Mesenchymal stem cell (in vitro differentiated cells and primary cell): ENCODE data around the gene CEP55.

Source experiments
- DNase-seq: peaks from one replicate; pipeline ENCODE4 v3.0.0-alpha.2; 2013
- H2AFZ ChIP-seq: one replicate; pipeline ENCODE4 v1.6.1; 2013; ENCODE audit warnings: low read depth, mild to moderate bottlenecking, control low read depth, inconsistent platforms, low read length, moderate library complexity
- H2AK5ac ChIP-seq: 2 replicates; pipeline ENCODE4 v1.6.1; 2013; ENCODE audit warnings: low read length, moderate library complexity, mild to moderate bottlenecking, inconsistent platforms; ENCODE audit not compliant: severe bottlenecking
- H2BK120ac ChIP-seq: one replicate; pipeline ENCODE4 v1.6.1; 2013; ENCODE audit warnings: low read depth, mild to moderate bottlenecking, inconsistent platforms, low read length, moderate library complexity
- H2BK12ac ChIP-seq, 2 experiments: one replicate each; pipeline ENCODE4 v1.6.1; 2013; ENCODE audit warnings: inconsistent platforms in 2 of 2, low read length in 2 of 2, mild to moderate bottlenecking in 2 of 2, moderate library complexity in 2 of 2, control low read depth in 1 of 2
- H2BK15ac ChIP-seq: one replicate; pipeline ENCODE4 v1.6.1; 2013; ENCODE audit warnings: mild to moderate bottlenecking, low read depth, inconsistent platforms; ENCODE audit not compliant: poor library complexity, severe bottlenecking
- H2BK5ac ChIP-seq: 2 replicates; pipeline ENCODE4 v1.6.1; 2013; ENCODE audit warnings: low read depth, mild to moderate bottlenecking, low read length, control low read depth, inconsistent platforms; ENCODE audit not compliant: poor library complexity, severe bottlenecking
- H3K14ac ChIP-seq, 2 experiments: one replicate each; pipeline ENCODE4 v1.6.1; 2013; ENCODE audit warnings: inconsistent platforms in 2 of 2, low read length in 2 of 2, control low read depth in 1 of 2, mild to moderate bottlenecking in 1 of 2, moderate library complexity in 1 of 2
- H3K18ac ChIP-seq, 2 experiments: one replicate each; pipeline ENCODE4 v1.6.1; 2013; ENCODE audit warnings: inconsistent platforms in 2 of 2, low read length in 2 of 2, control low read depth in 1 of 2, low read depth in 1 of 2, mild to moderate bottlenecking in 1 of 2
- H3K23ac ChIP-seq, 2 experiments: one replicate each; pipeline ENCODE4 v1.6.1; 2013; ENCODE audit warnings: inconsistent platforms in 2 of 2, low read length in 2 of 2, mild to moderate bottlenecking in 2 of 2, moderate library complexity in 2 of 2, control low read depth in 1 of 2
- H3K27ac ChIP-seq: 2 replicates; pipeline ENCODE4 v1.5.1; 2013; ENCODE audit warnings: mild to moderate bottlenecking, moderate library complexity, low read length, control low read depth, inconsistent platforms; ENCODE audit not compliant: poor library complexity, severe bottlenecking
- H3K27me3 ChIP-seq, 2 experiments: 2 replicates each; pipeline versions ENCODE4 v1.6.1 to v1.7.0; 2013; ENCODE audit warnings: low read length in 2 of 2, mild to moderate bottlenecking in 2 of 2, moderate library complexity in 2 of 2, control low read depth in 1 of 2, inconsistent platforms in 1 of 2; ENCODE audit not compliant: control insufficient read depth in 1 of 2, insufficient read depth in 1 of 2
- H3K36me3 ChIP-seq, 2 experiments: 2 replicates each; pipeline versions ENCODE4 v1.6.1 to v1.7.0; 2013; ENCODE audit warnings: low read length in 2 of 2, control low read depth in 1 of 2, inconsistent platforms in 1 of 2, low read depth in 1 of 2, mild to moderate bottlenecking in 1 of 2; ENCODE audit not compliant: insufficient read depth in 2 of 2, control insufficient read depth in 1 of 2
- H3K4ac ChIP-seq, 2 experiments: one replicate each; pipeline ENCODE4 v1.6.1; 2013; ENCODE audit warnings: inconsistent platforms in 2 of 2, low read length in 2 of 2, mild to moderate bottlenecking in 2 of 2, moderate library complexity in 2 of 2, control low read depth in 1 of 2, low read depth in 1 of 2
- H3K4me1 ChIP-seq: 2 replicates; pipeline ENCODE4 v1.6.1; 2013; ENCODE audit warnings: low read depth, low read length, control low read depth; ENCODE audit not compliant: control insufficient read depth, insufficient read depth
- H3K4me2 ChIP-seq: 2 replicates; pipeline ENCODE4 v1.6.1; 2013; ENCODE audit warnings: low read length, mild to moderate bottlenecking, inconsistent platforms; ENCODE audit not compliant: poor library complexity, severe bottlenecking
- H3K4me3 ChIP-seq, 2 experiments: 2 replicates each; pipeline versions ENCODE4 v1.5.1 to v1.7.0; 2013; ENCODE audit warnings: low read length in 2 of 2, mild to moderate bottlenecking in 2 of 2, control low read depth in 1 of 2, low read depth in 1 of 2; ENCODE audit not compliant: insufficient read depth in 1 of 2
- H3K79me1 ChIP-seq: replicated peaks from 2 replicates; pipeline ENCODE4 v1.6.1; 2013; ENCODE audit warnings: mild to moderate bottlenecking, control low read depth, low read length, inconsistent platforms; ENCODE audit not compliant: poor library complexity, severe bottlenecking
- H3K9ac ChIP-seq: 2 replicates; pipeline ENCODE4 v1.7.0; 2013; ENCODE audit warnings: mild to moderate bottlenecking, low read length, moderate library complexity
- H3K9me3 ChIP-seq: 2 replicates; pipeline ENCODE4 v1.7.0; 2013; ENCODE audit warnings: mild to moderate bottlenecking, low read length; ENCODE audit not compliant: control insufficient read depth
- H4K8ac ChIP-seq: one replicate; pipeline ENCODE4 v1.6.1; 2013; ENCODE audit warnings: inconsistent platforms, mild to moderate bottlenecking, low read length, moderate library complexity
- H4K91ac ChIP-seq: one replicate; pipeline ENCODE4 v1.6.1; 2013; ENCODE audit warnings: mild to moderate bottlenecking, low read length, inconsistent platforms
- WGBS: methylation state at CpG from one replicate; pipeline ENCODE4 v1.1.7; 2013; ENCODE audit warnings: mixed read lengths; 5-methylcytosine and 5-hydroxymethylcytosine counted together

CEP55 gene

GRCh38 chr10:93552780-93553179, 56.4 kb downstream of the CEP55 start:
- Histone ChIP-seq H3K27ac (no peak overlapping the region), H3K79me1 (no peaks in the 10 kb centered on the region), H3K14ac (no peak overlapping the region), H3K9me3 (no peaks in the 10 kb centered on the region), H3K4me3 (no peak overlapping the region), H3K9ac (no peak overlapping the region), H4K91ac (no peak overlapping the region), H2AK5ac (no peak overlapping the region), H3K36me3 (no peaks in the 10 kb centered on the region), H3K18ac (no peak overlapping the region), H3K4me2 (no peak overlapping the region), H3K4ac (no peak overlapping the region), H2AFZ (no peak overlapping the region), H2BK5ac (no peak overlapping the region), H2BK15ac (no peak overlapping the region), H2BK120ac (no peak overlapping the region), H3K4me1 (peaks cover 7% of the 10 kb centered on the region), H4K8ac (no peak overlapping the region), H3K27me3 (peaks cover 0 to 21% of the 10 kb centered on the region in 2 experiments), H2BK12ac (no peak overlapping the region), H3K23ac (no peak overlapping the region)
- WGBS, result 91% methylated on average over 1 of the region's 3 CpGs
- DNase-seq, result no peak

- Histone ChIP-seq H2AK5ac (no peak overlapping the region), H3K27me3 (peaks cover 0 to 22% of the 10 kb centered on the region in 2 experiments), H3K36me3 (no peaks in the 10 kb centered on the region), H3K4me1 (peaks cover 5% of the 10 kb centered on the region), H4K91ac (no peak overlapping the region), H3K4ac (no peak overlapping the region), H3K23ac (no peak overlapping the region), H4K8ac (no peak overlapping the region), H2BK5ac (no peak overlapping the region), H3K4me2 (no peak overlapping the region), H3K9me3 (no peaks in the 10 kb centered on the region), H2BK12ac (no peak overlapping the region), H2BK120ac (no peak overlapping the region), H3K14ac (no peak overlapping the region), H3K4me3 (no peak overlapping the region), H2AFZ (no peak overlapping the region), H3K79me1 (no peaks in the 10 kb centered on the region), H3K18ac (no peak overlapping the region), H2BK15ac (no peak overlapping the region), H3K27ac (no peak overlapping the region), H3K9ac (no peak overlapping the region)
- peak; percentile 33 for DNase-seq
- 94% methylated on average over 5 of the region's 8 CpGs for whole genome bisulfite sequencing
These were observed 57.3 kb downstream of the CEP55 start for GRCh38 chr10:93553482-93554315.

- Histone ChIP-seq H3K9me3 (no peaks in the 10 kb centered on the region), H3K4ac (no peak overlapping the region), H3K14ac (no peak overlapping the region), H2BK15ac (no peak overlapping the region), H3K27ac (no peak overlapping the region), H3K27me3 (peaks cover 0 to 22% of the 10 kb centered on the region in 2 experiments), H2AK5ac (no peak overlapping the region), H3K4me1 (peaks cover 3% of the 10 kb centered on the region), H3K4me2 (no peak overlapping the region), H3K4me3 (no peak overlapping the region), H4K8ac (no peak overlapping the region), H2BK5ac (no peak overlapping the region), H2BK12ac (no peak overlapping the region), H3K23ac (no peak overlapping the region), H2AFZ (no peak overlapping the region), H4K91ac (no peak overlapping the region), H3K18ac (no peak overlapping the region), H2BK120ac (no peak overlapping the region), H3K79me1 (no peaks in the 10 kb centered on the region), H3K36me3 (no peaks in the 10 kb centered on the region), H3K9ac (no peak overlapping the region)
- DNase-seq, result no peak
- 81% methylated on average over 1 of the region's 1 CpG for WGBS
These were observed 57.9 kb downstream of the CEP55 start for GRCh38 chr10:93554316-93554663.

GRCh38 chr10:93554760-93555432, 58.5 kb downstream of the CEP55 start:
- peak overlapping the region in 1 of 2 experiments; percentile 24 for H3K18ac ChIP-seq
- peak; percentile 69 for DNase-seq
- H3K14ac ChIP-seq, result no peak overlapping the region
- H3K4me1 ChIP-seq, result peaks cover 3% of the 10 kb centered on the region
- no peaks in the 10 kb centered on the region for H3K79me1 ChIP-seq
- no peak overlapping the region for H3K27ac ChIP-seq
- H2AFZ ChIP-seq, result no peak overlapping the region
- no peak overlapping the region for H2AK5ac ChIP-seq
- H3K23ac ChIP-seq, result no peak overlapping the region
- H3K36me3 ChIP-seq, result no peaks in the 10 kb centered on the region
- no peak overlapping the region for H4K8ac ChIP-seq
- peak overlapping the region; percentile 20 for H3K9ac ChIP-seq
- H4K91ac ChIP-seq, result no peak overlapping the region
- no peak overlapping the region for H2BK15ac ChIP-seq
- no peak overlapping the region for H2BK120ac ChIP-seq
- H3K27me3 ChIP-seq, result peaks cover 0 to 22% of the 10 kb centered on the region in 2 experiments
- H2BK12ac ChIP-seq, result no peak overlapping the region
- no peak overlapping the region for H3K4ac ChIP-seq
- H3K9me3 ChIP-seq, result no peaks in the 10 kb centered on the region
- no peak overlapping the region for H2BK5ac ChIP-seq
- H3K4me2 ChIP-seq, result no peak overlapping the region
- 52% methylated on average over 10 of the region's 14 CpGs for WGBS
- H3K4me3 ChIP-seq, result no peak overlapping the region
